ENCODE results near the gene PKLR. TPM values are rescaled to one million over a fixed set of nuclear protein-coding genes. Genes with fewer than 3 reads are reported as not detected.

Gene PKLR
- total and polyA plus RNA-seq, 9 donors = 0.41 TPM; not detected in 8

- TF ChIP-seq CTCF (IDR thresholded peaks at IDR 0.05) (no peak), POLR2A (IDR thresholded peaks at IDR 0.05) (peak; percentile 75), EP300 (IDR thresholded peaks at IDR 0.05) (no peak)
- intact Hi-C loops (cut with DNase I) = loop anchor here in 2 of 4 donors (5.0 to 10.0 kb wide), 2 partner anchors 67 to 69 kb away; partner anchors contain the start of gene RUSC1 (in 2 of the 2)
- no peaks in the 10 kb centered on the region for H3K36me3 ChIP-seq
- WGBS, 3 donors = 0 to 1% (median 1%) methylated on average over 42 to 54 of the region's 54 CpGs
- peak within 1 kb of the TSS; percentile 94 to 99 for H3K27ac ChIP-seq
- H3K9me3 ChIP-seq = no peaks in the 10 kb centered on the region
- H3K4me1 ChIP-seq (ENCODE audit: insufficient read depth) = peaks cover 7% of the 10 kb centered on the region
- peak within 1 kb of the TSS; percentile 73 for H3K4me3 ChIP-seq
- no peaks in the 10 kb centered on the region for H3K27me3 ChIP-seq
- peak; percentile 87 to 91 (median 90) for DNase-seq
Observed at GRCh38 chr1:155255243-155256007, 45.8 kb downstream of the PKLR start, which contains the start of gene ENTREP3. Gene ENTREP3, minus strand, starts transcription at chr1:155255483. Its CDS starts 606 bp downstream, at chr1:155254877.

GRCh38 chr1:155254714-155255242 is 46.5 kb downstream of the PKLR start:
- TF ChIP-seq CTCF (IDR thresholded peaks at IDR 0.05) = no peak
- no peak for TF ChIP-seq EP300 (IDR thresholded peaks at IDR 0.05)
- TF ChIP-seq POLR2A (IDR thresholded peaks at IDR 0.05) = no peak
- DNase-seq = peak; percentile 51 to 69 (median 67)
- WGBS, 3 donors = 0 to 3% (median 1%) methylated on average over 13 to 35 of the region's 35 CpGs
- Histone ChIP-seq H3K36me3 (no peaks in the 10 kb centered on the region), H3K27ac (peak overlapping the region; percentile 94 to 99), H3K4me3 (peak overlapping the region; percentile 73), H3K9me3 (no peaks in the 10 kb centered on the region), H3K4me1 (ENCODE audit: insufficient read depth) (peaks cover 7% of the 10 kb centered on the region), H3K27me3 (no peaks in the 10 kb centered on the region)
- intact Hi-C loops (cut with DNase I) = loop anchor here (5.0 to 10.0 kb wide), 3 partner anchors 68 to 338 kb away; partner anchors contain the start of gene RUSC1 (in 3 of the 4)

GRCh38 chr1:155254228-155254713 is 47.0 kb downstream of the PKLR start:
- Histone ChIP-seq H3K4me1 (ENCODE audit: insufficient read depth) (peaks cover 7% of the 10 kb centered on the region), H3K9me3 (no peaks in the 10 kb centered on the region), H3K36me3 (no peaks in the 10 kb centered on the region), H3K27ac (peak overlapping the region; percentile 94 to 99), H3K27me3 (no peaks in the 10 kb centered on the region), H3K4me3 (peak overlapping the region; percentile 73)
- 11 to 14% (median 12%) methylated on average over 8 to 12 of the region's 12 CpGs for WGBS, 3 donors
- DNase-seq = peak in 1 of 5 donors; percentile 56
- TF ChIP-seq POLR2A (IDR thresholded peaks at IDR 0.05) (no peak), CTCF (IDR thresholded peaks at IDR 0.05) (no peak), EP300 (IDR thresholded peaks at IDR 0.05) (no peak)
- intact Hi-C loops (cut with DNase I) = loop anchor here in 3 of 4 donors (5.0 to 10.0 kb wide), 3 partner anchors 68 to 338 kb away; partner anchors contain the start of gene RUSC1 (in 2 of the 3)

- Histone ChIP-seq H3K4me1 (ENCODE audit: insufficient read depth) (peaks cover 7% of the 10 kb centered on the region), H3K9me3 (no peaks in the 10 kb centered on the region), H3K4me3 (no peak overlapping the region), H3K27me3 (no peaks in the 10 kb centered on the region), H3K36me3 (no peaks in the 10 kb centered on the region), H3K27ac (peak overlapping the region in 1 of 2 donors; percentile 94)
- DNase-seq = no peak
- WGBS, 3 donors = 32 to 48% (median 34%) methylated on average over 5 of the region's 5 CpGs
- no peak for TF ChIP-seq EP300 (IDR thresholded peaks at IDR 0.05)
- TF ChIP-seq POLR2A (IDR thresholded peaks at IDR 0.05) = no peak
- no peak for TF ChIP-seq CTCF (IDR thresholded peaks at IDR 0.05)
- intact Hi-C loops (cut with DNase I) = loop anchor here in 3 of 4 donors (5.0 to 10.0 kb wide), 3 partner anchors 69 to 339 kb away; partner anchors contain the start of gene RUSC1 (in 2 of the 3)
Observed at GRCh38 chr1:155253797-155254196, 47.4 kb downstream of the PKLR start.
